SK-N-SH (cell line): ENCODE data around the gene DSG1. TPM values are rescaled to one million over a fixed set of nuclear protein-coding genes. Genes with fewer than 3 reads are reported as not detected.

Experiments used
- CTCF ChIA-PET: fragments of 300-600, 350-600 bp; formaldehyde crosslinking; extraction: SDS; loops from one replicate; lab custom pipeline; 2021; lab: Yijun Ruan, JAX
- POLR2A ChIA-PET: fragments of 350-600 bp; sonication (Branson Sonifier 250); formaldehyde crosslinking; extraction: SDS; loops from one replicate; lab custom pipeline; 2020; ENCODE audit warnings: antibody characterized with exemption, inconsistent platforms; lab: Yijun Ruan, JAX
- DNase-seq: peaks from one replicate; pipeline ENCODE4 v3.0.0; 2012
- H2AFZ ChIP-seq: fragments of 200-600 bp; sonication (generic); 2 replicates; pipeline ENCODE4 v1.8.1; 2016; ENCODE audit warnings: antibody characterized with exemption, mild to moderate bottlenecking, low read depth
- H3F3A ChIP-seq: fragments of 200-600 bp; sonication (generic); replicated peaks from 2 replicates; pipeline ENCODE3; 2016; ENCODE audit warnings: antibody characterized with exemption, mild to moderate bottlenecking; ENCODE audit not compliant: insufficient read depth
- H3K27ac ChIP-seq, 2 experiments: fragments of 200-500 bp in 1 of 2; fragments of 200-600 bp in 1 of 2; sonication (Bioruptor generic) in 1 of 2; sonication (generic), shearing (Covaris generic) in 1 of 2; 2 replicates each; pipeline versions ENCODE4 v1.5.1 to v1.6.1; 2014 to 2016; ENCODE audit warnings: low read depth in 2 of 2, inconsistent platforms in 1 of 2, low read length in 1 of 2, mild to moderate bottlenecking in 1 of 2, mixed read lengths in 1 of 2
- H3K27me3 ChIP-seq: fragments of 200-600 bp; sonication (generic), shearing (Covaris generic); 2 replicates; pipeline ENCODE4 v1.6.1; 2016; ENCODE audit warnings: mixed run types; ENCODE audit not compliant: insufficient read depth
- H3K36me3 ChIP-seq, 2 experiments: fragments of 200-500 bp in 1 of 2; fragments of 200-600 bp in 1 of 2; sonication (Bioruptor generic) in 1 of 2; sonication (generic) in 1 of 2; replicated peaks in 1 of 2; 2 replicates each; pipeline versions ENCODE3 to v1.5.1; 2014 to 2016; ENCODE audit warnings: low read length in 1 of 2, mild to moderate bottlenecking in 1 of 2; ENCODE audit not compliant: insufficient read depth in 2 of 2, control insufficient read depth in 1 of 2
- H3K4me1 ChIP-seq, 2 experiments: fragments of 200-500 bp in 1 of 2; fragments of 200-600 bp in 1 of 2; sonication (Bioruptor generic) in 1 of 2; sonication (generic), shearing (Covaris generic) in 1 of 2; 2 replicates each; pipeline versions ENCODE4 v1.5.1 to v1.6.1; 2014 to 2016; ENCODE audit warnings: low read depth in 1 of 2, low read length in 1 of 2, mixed run types in 1 of 2; ENCODE audit not compliant: insufficient read depth in 2 of 2, control insufficient read depth in 1 of 2
- H3K4me2 ChIP-seq: fragments of 200-600 bp; sonication (generic), shearing (Covaris generic); 2 replicates; pipeline ENCODE4 v1.6.1; 2017; ENCODE audit warnings: mixed run types
- H3K4me3 ChIP-seq, 2 experiments: fragments of 200-500 bp in 1 of 2; fragments of 200-600 bp in 1 of 2; sonication (Bioruptor generic) in 1 of 2; sonication (generic), shearing (Covaris generic) in 1 of 2; 2 replicates each; pipeline versions ENCODE4 v1.5.1 to v1.8.1; 2014 to 2016; ENCODE audit warnings: low read depth in 2 of 2, inconsistent platforms in 1 of 2, low read length in 1 of 2, mild to moderate bottlenecking in 1 of 2, mixed read lengths in 1 of 2, moderate library complexity in 1 of 2
- H3K79me2 ChIP-seq: fragments of 200-600 bp; sonication (generic); 2 replicates; pipeline ENCODE4 v1.8.1; 2017; ENCODE audit warnings: mild to moderate bottlenecking; ENCODE audit not compliant: insufficient read depth
- H3K9ac ChIP-seq: fragments of 200-600 bp; sonication (generic); 2 replicates; pipeline ENCODE4 v1.6.1; 2017; ENCODE audit warnings: mixed run types
- H3K9me2 ChIP-seq: fragments of 200-600 bp; sonication (generic); 2 replicates; pipeline ENCODE4 v1.6.1; 2017; ENCODE audit warnings: mixed run types
- H3K9me3 ChIP-seq: fragments of 200-600 bp; sonication (generic); 2 replicates; pipeline ENCODE4 v1.6.1; 2017; ENCODE audit warnings: mixed run types, mild to moderate bottlenecking, moderate library complexity
- H4K20me1 ChIP-seq: fragments of 200-600 bp; sonication (generic); 2 replicates; pipeline ENCODE4 v1.6.1; 2017; ENCODE audit warnings: mild to moderate bottlenecking, mixed run types; ENCODE audit not compliant: insufficient read depth
- CHD2 ChIP-seq: fragments of 150-350 bp; IDR thresholded peaks from 2 replicates; pipeline ENCODE4 v1.6.1; 2018; ENCODE audit warnings: low read length; ENCODE audit not compliant: partially characterized antibody
- ELF1 ChIP-seq: IDR thresholded peaks from 2 replicates; pipeline ENCODE4 v1.4.0; 2012
- FOSL2 ChIP-seq: IDR thresholded peaks from 2 replicates; pipeline ENCODE4 v1.4.0; 2012; ENCODE audit warnings: low read depth, mild to moderate bottlenecking, moderate library complexity, borderline replicate concordance
- MXI1 ChIP-seq: IDR thresholded peaks from 2 replicates; pipeline ENCODE4 v1.6.1; 2012; ENCODE audit warnings: mild to moderate bottlenecking, low read depth, low read length, improper control_type of control experiment
- NRF1 ChIP-seq: IDR thresholded peaks from 2 replicates; pipeline ENCODE4 v1.6.1; 2012; ENCODE audit warnings: low read depth, mild to moderate bottlenecking, low read length
- RXRA ChIP-seq: IDR thresholded peaks from 2 replicates; pipeline ENCODE4 v1.4.0; 2012; ENCODE audit warnings: low read depth, mild to moderate bottlenecking, borderline replicate concordance
- SMC3 ChIP-seq: IDR thresholded peaks from 2 replicates; pipeline ENCODE4 v1.6.1; 2012; ENCODE audit warnings: low read depth, low read length, improper control_type of control experiment
- TAF1 ChIP-seq: IDR thresholded peaks from 2 replicates; pipeline ENCODE4 v1.6.1; 2012; ENCODE audit warnings: low read depth, mild to moderate bottlenecking, low read length, moderate library complexity, borderline replicate concordance
- YY1 ChIP-seq: IDR thresholded peaks from 2 replicates; pipeline ENCODE4 v1.4.0; 2012; ENCODE audit warnings: low read depth, mild to moderate bottlenecking
- WGBS: methylation state at CpG from one replicate; pipeline ENCODE4 v1.1.6; 2017; ENCODE audit warnings: low lambda C conversion rate; 5-methylcytosine and 5-hydroxymethylcytosine counted together
- polyA plus RNA-seq, 3 experiments: library from polyadenylated mRNA; depleted of rRNA; stranded (reverse); fragments of >200 nt; gene quantifications; 2 replicates each; pipeline ENCODE4 v1.2.3, GENCODE V29; 2012
- TF ChIP-seq, protein P1 (sequence below): IDR thresholded peaks from 2 replicates; pipeline ENCODE4; 2012
- TF ChIP-seq, protein P2 (sequence below): IDR thresholded peaks from 2 replicates; pipeline ENCODE4 v1.4.0; 2012; ENCODE audit warnings: low read depth
- TF ChIP-seq, protein P3 (sequence below): fragments of 200-600 bp; sonication (generic); IDR thresholded peaks from 2 replicates; pipeline ENCODE4 v1.6.1; 2017; ENCODE audit warnings: antibody characterized with exemption, mild to moderate bottlenecking, moderate library complexity
- TF ChIP-seq, protein P4 (sequence below): IDR thresholded peaks from 2 replicates; pipeline ENCODE4 v1.4.0; 2012; ENCODE audit warnings: low read depth, borderline replicate concordance
- TF ChIP-seq, protein P5 (sequence below): IDR thresholded peaks from 2 replicates; pipeline ENCODE4 v1.6.1; 2012; ENCODE audit warnings: mild to moderate bottlenecking, low read depth, low read length, moderate library complexity

The DSG1 gene
- polyA plus RNA-seq, 1 of the 3 experiments (the other 2 are of a cell fraction): not detected

DNA sequence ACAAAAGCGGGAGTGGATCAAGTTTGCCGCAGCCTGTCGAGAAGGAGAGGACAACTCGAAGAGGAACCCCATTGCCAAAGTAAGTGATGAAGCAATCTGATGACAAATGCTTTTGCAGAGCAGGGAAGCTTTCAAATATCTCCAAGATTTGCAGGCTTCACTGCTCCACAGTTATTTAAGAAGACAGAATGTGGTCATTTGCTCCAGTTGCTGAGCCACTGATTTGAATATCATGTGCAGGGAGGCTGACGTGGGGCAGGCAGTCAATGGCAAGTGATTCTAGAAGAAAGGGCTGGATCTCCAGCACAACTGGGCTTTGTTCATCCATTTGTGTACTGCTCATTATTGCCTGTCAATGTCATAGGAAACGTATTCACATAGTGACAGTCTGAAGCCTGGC, 68.8 kb downstream of the DSG1 start:
- 48% methylated on average over 6 of the region's 6 CpGs for WGBS
- CTCF ChIA-PET: no interaction called here

More for the DNA sequence above, 68.8 kb downstream of the DSG1 start:
- H3K4me2 ChIP-seq: no peak overlapping the region
- H4K20me1 ChIP-seq: no peaks in the 10 kb centered on the region
- H2AFZ ChIP-seq: no peak overlapping the region
- POLR2A ChIA-PET: no interaction called here
- H3K27ac ChIP-seq: no peak overlapping the region
- H3F3A ChIP-seq: no peaks in the 10 kb centered on the region
- H3K27me3 ChIP-seq: no peaks in the 10 kb centered on the region; the same call in 1 of the 2 replicates
- TF ChIP-seq, protein P1, sequence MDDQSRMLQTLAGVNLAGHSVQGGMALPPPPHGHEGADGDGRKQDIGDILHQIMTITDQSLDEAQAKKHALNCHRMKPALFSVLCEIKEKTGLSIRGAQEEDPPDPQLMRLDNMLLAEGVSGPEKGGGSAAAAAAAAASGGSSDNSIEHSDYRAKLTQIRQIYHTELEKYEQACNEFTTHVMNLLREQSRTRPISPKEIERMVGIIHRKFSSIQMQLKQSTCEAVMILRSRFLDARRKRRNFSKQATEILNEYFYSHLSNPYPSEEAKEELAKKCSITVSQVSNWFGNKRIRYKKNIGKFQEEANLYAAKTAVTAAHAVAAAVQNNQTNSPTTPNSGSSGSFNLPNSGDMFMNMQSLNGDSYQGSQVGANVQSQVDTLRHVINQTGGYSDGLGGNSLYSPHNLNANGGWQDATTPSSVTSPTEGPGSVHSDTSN: no peak
- no peak for TF ChIP-seq TAF1
- TF ChIP-seq SMC3: no peak
- TF ChIP-seq, protein P2, sequence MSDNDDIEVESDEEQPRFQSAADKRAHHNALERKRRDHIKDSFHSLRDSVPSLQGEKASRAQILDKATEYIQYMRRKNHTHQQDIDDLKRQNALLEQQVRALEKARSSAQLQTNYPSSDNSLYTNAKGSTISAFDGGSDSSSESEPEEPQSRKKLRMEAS: no peak
- no peak for TF ChIP-seq ELF1
- TF ChIP-seq, protein P3, sequence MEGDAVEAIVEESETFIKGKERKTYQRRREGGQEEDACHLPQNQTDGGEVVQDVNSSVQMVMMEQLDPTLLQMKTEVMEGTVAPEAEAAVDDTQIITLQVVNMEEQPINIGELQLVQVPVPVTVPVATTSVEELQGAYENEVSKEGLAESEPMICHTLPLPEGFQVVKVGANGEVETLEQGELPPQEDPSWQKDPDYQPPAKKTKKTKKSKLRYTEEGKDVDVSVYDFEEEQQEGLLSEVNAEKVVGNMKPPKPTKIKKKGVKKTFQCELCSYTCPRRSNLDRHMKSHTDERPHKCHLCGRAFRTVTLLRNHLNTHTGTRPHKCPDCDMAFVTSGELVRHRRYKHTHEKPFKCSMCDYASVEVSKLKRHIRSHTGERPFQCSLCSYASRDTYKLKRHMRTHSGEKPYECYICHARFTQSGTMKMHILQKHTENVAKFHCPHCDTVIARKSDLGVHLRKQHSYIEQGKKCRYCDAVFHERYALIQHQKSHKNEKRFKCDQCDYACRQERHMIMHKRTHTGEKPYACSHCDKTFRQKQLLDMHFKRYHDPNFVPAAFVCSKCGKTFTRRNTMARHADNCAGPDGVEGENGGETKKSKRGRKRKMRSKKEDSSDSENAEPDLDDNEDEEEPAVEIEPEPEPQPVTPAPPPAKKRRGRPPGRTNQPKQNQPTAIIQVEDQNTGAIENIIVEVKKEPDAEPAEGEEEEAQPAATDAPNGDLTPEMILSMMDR: no peak
- TF ChIP-seq, protein P4, sequence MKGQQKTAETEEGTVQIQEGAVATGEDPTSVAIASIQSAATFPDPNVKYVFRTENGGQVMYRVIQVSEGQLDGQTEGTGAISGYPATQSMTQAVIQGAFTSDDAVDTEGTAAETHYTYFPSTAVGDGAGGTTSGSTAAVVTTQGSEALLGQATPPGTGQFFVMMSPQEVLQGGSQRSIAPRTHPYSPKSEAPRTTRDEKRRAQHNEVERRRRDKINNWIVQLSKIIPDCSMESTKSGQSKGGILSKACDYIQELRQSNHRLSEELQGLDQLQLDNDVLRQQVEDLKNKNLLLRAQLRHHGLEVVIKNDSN: no peak
- no peak for TF ChIP-seq NRF1
- no peak for TF ChIP-seq YY1
- no peak for TF ChIP-seq FOSL2
- TF ChIP-seq, protein P5, sequence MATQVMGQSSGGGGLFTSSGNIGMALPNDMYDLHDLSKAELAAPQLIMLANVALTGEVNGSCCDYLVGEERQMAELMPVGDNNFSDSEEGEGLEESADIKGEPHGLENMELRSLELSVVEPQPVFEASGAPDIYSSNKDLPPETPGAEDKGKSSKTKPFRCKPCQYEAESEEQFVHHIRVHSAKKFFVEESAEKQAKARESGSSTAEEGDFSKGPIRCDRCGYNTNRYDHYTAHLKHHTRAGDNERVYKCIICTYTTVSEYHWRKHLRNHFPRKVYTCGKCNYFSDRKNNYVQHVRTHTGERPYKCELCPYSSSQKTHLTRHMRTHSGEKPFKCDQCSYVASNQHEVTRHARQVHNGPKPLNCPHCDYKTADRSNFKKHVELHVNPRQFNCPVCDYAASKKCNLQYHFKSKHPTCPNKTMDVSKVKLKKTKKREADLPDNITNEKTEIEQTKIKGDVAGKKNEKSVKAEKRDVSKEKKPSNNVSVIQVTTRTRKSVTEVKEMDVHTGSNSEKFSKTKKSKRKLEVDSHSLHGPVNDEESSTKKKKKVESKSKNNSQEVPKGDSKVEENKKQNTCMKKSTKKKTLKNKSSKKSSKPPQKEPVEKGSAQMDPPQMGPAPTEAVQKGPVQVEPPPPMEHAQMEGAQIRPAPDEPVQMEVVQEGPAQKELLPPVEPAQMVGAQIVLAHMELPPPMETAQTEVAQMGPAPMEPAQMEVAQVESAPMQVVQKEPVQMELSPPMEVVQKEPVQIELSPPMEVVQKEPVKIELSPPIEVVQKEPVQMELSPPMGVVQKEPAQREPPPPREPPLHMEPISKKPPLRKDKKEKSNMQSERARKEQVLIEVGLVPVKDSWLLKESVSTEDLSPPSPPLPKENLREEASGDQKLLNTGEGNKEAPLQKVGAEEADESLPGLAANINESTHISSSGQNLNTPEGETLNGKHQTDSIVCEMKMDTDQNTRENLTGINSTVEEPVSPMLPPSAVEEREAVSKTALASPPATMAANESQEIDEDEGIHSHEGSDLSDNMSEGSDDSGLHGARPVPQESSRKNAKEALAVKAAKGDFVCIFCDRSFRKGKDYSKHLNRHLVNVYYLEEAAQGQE: no peak
- TF ChIP-seq CHD2: no peak
- TF ChIP-seq RXRA: no peak
- no peak for TF ChIP-seq MXI1
- no peaks in the 10 kb centered on the region for H3K4me1 ChIP-seq
- no peaks in the 10 kb centered on the region for H3K9me3 ChIP-seq
- H3K4me3 ChIP-seq: no peak overlapping the region
- H3K36me3 ChIP-seq: no peaks in the 10 kb centered on the region
- H3K79me2 ChIP-seq: no peaks in the 10 kb centered on the region
- H3K9me2 ChIP-seq: no peaks in the 10 kb centered on the region
- no peak overlapping the region for H3K9ac ChIP-seq
- DNase-seq: no peak
